Activated CD4-positive, alpha-beta T cell treated with anti-CD3 and anti-CD28 coated beads, Interleukin-2, amount 50 U/mL, for 16 hours (primary cell): ENCODE results near the gene SPSB2.
"Not testable (repeated sequence)": the region's sequence is repeated elsewhere in the genome, so short reads cannot be mapped to it uniquely, and the experiment has no call there.

Source experiments
- DNase-seq: peaks from one replicate; pipeline ENCODE4 v3.0.0-alpha.2; 2020

SPSB2 gene

DNA sequence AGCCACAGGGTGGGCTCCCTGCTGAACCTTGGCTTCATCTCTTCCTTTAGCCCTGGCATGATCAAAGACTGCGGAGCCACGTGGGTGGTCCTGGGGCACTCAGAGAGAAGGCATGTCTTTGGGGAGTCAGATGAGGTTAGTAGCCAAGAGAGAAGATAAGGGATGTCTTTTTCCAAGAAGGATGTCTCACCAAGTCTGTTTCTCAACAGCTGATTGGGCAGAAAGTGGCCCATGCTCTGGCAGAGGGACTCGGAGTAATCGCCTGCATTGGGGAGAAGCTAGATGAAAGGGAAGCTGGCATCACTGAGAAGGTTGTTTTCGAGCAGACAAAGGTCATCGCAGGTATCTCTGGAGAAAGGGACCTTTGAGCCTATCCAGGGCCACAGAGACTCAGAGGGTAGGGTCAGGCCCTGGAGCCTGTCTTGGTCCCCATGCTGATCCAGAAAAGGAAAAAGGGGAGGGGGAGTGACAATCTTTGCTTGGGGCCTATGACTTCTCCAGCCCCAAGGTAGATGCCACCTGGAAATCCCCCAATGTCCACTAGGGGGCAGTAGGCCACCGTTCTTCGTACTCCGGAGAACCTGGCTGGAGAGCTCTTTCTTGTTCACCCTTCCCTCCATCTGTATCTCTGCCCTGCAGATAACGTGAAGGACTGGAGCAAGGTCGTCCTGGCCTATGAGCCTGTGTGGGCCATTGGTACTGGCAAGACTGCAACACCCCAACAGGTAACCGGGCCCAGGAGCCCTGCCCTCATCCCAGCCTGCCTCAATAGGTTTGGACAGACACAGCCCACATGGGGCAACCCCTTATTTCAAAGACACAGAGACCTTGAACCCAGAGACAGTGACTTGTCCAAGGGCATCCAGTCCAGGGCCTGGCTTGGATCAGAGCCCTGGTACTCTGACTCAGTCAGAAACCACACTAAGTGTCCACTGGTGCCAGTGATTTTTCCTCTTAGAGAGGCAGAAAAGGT lies 3.8 kb downstream of the SPSB2 start:
- DNase-seq = peak; percentile 87

DNA sequence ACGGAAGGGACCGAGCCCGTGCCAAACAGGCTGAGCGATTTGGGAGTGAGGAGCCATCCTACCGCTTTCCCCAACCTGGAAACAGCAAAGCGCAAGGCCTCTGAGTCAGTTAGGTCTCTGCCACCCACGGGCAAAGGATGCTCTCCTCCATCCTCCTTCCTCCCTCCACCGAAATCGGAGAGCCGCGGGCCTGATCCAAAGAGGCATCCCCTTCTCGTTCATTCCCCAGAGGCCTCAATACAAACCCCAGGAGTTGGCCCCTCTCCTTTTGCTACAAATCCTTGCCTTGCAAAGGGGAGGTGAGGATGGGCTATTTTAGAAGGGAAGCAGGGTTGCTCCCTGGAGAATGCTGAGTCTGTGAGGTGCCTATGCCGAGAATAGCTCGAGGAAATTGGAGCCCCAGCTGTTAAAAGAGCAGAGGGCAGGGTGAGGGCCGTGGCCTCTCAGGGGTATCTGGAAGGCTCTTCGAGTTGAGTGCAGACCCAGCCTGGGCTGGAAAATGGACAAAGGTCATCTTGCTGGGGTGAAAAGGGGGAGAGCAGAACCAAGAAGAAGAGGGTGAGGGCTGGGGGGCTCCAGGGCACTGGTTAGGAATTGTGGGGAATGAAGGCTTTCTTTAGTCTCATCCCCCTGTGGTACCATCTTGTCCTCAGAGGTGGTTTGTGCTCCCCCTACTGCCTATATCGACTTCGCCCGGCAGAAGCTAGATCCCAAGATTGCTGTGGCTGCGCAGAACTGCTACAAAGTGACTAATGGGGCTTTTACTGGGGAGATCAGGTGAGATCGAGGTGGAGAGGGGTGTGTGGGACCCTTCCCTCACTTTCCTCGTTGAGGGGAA lies 4.7 kb downstream of the SPSB2 start:
- DNase-seq = no peak

DNA sequence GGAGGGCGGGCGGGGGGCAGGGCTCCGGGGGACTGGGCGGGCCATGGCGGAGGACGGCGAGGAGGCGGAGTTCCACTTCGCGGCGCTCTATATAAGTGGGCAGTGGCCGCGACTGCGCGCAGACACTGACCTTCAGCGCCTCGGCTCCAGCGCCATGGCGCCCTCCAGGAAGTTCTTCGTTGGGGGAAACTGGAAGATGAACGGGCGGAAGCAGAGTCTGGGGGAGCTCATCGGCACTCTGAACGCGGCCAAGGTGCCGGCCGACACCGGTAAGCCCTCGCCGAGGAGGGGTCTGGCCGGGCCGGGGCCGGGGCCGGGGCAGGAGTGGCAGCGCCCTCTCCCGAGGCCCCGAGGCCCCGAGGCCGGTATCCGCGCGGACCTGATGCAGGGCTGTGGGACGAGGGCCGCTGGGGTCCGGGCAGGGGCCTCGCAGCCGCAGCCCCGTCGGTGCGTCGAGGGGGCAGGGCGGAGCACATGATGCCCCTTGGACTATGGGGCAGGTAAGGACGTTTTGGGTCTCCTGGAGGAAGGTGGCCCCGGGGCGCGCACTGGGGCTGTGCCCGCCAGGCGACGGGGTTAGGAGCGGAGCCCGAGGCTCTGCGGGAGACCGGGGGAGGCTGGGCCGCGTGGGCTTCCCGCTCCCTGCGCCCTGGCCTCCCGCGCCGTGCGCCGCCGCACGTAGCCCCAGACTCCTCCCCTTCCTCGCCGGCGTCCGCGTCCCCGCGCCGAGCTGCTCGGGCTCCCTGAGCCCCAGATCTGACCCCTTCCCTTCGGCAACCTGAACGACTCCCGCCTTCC lies 5.5 kb downstream of the SPSB2 start, which contains the start of gene TPI1:
Gene TPI1 (plus strand): TSS at position 119 of the 798 bp plus-strand sequence. CDS start 36 bp downstream, at position 155.
- peak; percentile 88 for DNase-seq

DNA sequence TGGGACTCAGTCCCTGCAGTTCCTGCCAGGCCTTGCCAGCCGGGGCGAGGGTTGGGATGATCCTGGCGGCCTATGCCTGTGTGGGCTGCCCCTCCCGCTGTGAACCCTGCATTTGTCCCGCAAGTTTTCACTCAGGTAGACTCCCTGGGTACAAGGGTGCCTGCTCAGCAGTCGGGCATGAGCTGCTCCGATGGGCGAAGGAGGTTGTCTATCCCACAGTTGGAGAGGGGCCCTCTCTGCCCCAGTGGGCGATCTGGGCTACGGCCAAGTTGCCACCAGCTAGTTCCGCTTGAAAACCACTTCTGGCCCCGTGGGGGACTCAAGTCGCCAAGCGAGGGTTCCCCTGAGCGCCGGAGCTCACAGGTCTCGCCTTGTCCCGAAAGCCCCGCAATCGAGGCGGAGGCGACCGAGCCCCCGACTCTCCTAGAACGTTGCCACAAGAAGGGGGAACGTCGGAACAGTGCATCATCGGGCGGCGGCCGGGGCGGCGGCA lies 6.1 kb downstream of the SPSB2 start:
- DNase-seq = no peak

DNA sequence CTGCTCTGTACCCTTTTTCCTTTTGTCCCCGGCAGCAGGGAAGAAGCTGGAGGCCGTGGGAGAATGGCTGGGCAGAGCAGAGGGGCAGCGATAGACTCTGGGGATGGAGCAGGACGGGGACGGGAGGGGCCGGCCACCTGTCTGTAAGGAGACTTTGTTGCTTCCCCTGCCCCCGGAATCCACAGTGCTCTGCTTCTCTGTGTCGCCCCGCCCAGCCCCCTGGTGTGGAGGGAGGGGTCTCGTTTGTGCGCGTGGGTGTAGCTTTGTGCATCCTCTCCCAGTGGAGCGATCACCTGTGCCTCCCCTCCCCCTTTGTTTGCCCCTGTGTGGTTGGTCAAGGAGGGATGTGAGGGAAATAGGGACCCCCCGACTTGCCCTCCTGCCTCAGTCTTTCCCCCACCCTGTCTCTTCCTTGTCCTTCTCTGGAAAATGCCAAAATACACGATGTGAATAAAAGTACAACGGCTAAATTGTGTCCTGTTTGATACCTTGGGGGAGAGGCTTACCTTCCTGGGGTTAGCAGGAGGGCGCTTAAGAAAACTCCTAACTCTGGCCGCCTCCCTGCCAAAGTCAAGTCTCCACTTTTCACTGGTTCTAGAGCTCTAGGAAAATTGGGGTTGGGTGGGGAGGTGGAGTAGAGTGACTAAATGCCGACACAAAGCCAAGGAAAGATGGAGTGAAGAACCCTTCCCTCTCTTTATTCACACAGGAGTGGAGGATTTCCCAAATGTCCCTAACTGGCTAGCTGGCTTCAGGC lies 6.8 kb downstream of the SPSB2 start:
- no peak for DNase-seq

DNA sequence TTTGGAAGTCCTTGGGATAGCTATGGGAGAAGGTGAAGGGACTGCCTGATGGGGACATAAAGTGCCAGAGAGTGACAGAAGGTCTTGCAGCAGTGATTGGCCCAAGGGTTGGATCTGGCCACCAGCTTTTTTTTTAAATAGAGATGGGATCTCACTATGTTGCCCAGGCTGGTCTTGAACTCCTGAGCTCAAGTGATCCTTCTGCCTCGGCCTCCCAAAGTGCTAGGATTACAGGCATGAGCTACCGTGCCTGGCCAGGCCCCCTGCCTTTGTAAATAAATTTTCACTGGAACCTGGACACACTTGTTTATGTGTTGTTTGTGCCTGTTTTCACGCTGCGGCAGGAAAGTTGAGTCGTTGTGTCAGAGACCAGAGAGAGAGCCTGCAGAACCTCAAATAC lies 7.8 kb downstream of the SPSB2 start:
- DNase-seq = not testable (repeated sequence)

DNA sequence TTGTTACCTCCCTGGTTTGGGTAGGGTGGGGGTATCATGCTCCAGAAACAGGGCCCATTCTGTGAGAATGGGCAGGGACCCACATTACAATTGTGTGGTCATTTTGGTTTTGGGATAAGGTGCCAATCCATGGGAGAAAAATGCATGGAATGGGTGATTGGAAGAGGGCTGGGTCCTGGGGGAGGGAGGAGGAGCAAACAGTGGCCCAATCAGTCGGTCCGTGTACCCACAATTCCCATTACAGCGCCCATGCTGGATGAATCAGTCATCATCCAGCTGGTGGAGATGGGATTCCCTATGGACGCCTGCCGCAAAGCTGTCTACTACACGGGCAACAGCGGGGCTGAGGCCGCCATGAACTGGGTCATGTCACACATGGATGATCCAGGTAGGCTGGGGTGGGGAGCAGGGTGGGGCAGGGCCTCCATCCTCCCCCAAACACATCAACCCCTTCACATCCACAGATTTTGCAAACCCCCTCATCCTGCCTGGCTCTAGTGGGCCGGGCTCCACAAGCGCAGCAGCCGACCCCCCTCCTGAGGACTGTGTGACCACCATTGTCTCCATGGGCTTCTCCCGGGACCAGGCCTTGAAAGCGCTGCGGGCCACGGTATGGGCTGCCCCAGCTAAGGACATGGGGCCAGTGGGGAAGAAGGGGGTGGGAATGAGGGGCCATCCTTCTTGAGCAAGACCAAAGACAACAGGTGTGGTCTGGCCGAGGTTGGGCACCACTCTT lies 9.3 kb downstream of the SPSB2 start:
- no peak for DNase-seq

DNA sequence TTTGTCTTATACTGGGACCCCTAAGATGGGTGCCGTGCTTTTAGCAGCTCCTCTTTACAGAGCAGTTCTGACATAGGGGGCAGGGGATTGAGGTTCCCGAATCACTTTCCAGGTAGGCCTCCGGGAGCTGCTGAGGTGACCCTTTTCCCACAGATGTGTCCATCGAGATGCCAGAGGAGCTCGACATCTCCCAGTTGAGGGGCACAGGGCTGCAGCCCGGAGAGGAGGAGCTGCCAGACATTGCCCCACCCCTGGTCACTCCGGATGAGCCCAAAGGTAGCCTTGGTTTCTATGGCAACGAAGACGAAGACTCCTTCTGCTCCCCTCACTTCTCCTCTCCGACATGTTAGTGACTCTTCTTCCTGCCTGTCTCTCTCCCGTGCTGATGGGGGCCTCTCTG lies 10.1 kb downstream of the SPSB2 start:
- DNase-seq = no peak

DNA sequence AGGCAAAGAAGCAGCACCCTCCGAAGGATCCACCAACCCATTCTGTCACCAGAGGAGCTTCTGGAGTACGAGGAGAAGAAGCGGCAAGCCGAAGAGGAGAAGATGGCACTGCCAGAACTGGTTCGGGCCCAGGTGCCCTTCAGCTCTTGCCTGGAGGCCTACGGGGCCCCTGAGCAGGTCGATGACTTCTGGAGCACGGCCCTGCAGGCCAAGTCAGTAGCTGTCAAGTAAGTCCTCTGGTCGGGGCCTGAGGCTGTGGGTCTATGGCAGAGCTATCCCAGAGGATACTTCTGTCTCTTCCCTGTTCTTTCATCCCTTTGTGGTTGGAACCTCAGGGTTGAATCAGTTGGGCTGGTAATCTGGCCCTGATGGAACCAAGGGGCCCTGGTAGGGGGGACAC lies 11.7 kb downstream of the SPSB2 start:
- no peak for DNase-seq

DNA sequence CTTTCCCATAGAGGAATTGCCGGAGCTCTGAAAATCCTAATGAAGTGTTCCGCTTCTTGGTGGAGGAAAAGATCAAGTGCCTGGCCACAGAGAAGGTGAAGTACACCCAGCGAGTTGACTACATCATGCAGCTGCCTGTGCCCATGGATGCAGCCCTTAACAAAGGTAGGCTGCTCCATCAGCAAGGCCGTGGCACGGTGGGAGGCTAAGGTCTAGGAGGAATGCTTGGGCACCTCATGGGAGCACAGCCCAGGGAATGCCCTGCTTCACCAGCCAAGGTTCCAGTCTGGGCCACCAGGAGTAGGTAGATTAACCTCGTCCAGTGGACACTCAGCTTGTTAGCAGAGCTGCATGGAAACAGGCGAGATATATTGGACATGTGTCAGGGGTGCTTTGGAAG lies 12.2 kb downstream of the SPSB2 start:
- DNase-seq = no peak

DNA sequence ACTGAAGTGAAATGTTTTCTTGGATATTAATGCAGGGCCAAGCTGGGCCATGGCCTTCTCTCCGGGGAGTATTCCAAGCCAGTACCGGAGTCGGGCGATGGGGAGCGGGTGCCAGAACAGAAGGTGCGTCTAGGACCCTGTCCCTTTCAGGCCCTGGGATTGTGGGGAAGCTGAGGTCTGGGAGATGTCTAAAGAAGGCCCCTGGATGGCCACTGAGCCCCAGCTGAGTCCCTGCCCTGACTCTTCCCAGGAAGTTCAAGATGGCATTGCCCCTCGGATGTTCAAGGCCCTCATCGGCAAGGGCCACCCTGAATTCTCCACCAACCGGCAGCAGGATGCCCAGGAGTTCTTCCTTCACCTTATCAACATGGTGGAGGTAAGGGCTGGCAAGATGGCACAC lies 13.0 kb downstream of the SPSB2 start:
- DNase-seq = no peak

DNA sequence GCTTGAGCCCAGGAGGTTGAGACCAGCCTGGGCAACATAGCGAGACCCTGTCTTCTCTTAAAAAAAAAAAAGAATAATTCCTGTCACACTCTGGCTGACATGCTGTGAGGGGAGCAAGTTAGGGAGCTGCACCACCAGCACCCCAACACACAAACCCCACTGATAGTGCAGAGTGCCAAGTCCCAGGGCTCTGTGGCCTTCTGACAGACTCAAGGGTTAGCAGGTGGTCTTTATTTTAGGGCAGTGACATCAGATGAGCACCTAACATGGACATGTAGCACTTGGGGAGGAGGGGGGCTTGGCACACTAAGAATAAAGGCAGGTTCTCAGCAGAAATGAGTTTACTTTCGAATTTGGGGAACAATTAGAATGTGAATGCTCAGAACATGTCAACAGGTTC lies 14.3 kb downstream of the SPSB2 start:
- no peak for DNase-seq

DNA sequence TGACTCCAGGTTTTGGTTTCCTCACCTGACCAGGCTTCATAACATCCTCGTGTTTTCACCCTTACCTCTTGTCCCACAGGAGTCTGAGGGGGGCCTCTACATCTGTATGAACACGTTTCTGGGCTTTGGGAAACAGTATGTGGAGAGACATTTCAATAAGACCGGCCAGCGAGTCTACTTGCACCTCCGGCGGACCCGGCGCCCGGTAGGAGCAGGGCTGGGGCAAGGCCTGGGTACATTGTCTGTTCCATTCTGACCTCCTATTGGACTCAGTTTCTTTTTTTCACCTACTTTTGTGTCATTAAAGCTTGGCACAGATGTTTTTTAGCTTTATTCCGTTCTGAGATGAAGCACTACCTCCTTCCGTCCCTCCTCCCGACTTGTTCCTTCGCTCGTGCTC lies 17.8 kb downstream of the SPSB2 start:
- DNase-seq = no peak

DNA sequence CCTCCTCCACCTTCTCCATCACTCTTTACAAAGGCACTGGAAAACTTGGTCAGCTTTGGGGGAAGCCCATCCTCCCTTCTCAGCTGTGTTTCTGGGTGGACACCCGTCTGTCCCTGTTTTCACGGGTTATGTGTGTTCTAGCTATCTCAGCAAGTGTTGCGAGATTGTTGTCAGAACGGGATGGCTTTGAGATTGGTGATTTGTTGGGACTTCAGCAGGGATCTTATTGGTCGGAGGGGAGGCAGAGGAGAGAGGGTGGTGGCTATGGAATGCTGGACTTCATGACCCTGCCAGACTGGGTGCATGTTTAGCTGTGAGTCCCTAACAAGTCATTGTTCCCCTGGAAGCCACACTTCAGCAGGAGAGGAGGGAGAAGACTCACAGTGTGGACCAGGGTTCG lies 19.1 kb downstream of the SPSB2 start:
- DNase-seq = no peak

DNA sequence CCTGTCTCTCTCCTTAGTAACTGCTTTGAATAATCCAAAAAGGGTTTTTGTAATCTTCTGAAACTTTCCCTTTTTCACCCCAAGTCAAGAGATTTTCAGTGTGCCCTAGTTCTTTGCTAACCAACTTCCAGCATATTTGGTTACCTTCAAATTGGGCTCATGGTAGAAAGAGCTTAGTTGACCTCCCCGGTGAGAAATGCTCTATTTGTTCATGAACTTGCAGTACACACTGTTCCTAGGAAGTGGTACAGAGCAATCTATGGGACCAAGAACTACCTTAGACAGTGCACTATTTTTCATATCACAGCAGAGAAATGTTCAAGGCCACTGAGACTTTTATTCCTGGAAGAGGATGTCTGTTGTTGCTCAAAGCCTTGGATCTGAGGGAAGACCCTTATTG lies 19.5 kb downstream of the SPSB2 start:
- no peak for DNase-seq

DNA sequence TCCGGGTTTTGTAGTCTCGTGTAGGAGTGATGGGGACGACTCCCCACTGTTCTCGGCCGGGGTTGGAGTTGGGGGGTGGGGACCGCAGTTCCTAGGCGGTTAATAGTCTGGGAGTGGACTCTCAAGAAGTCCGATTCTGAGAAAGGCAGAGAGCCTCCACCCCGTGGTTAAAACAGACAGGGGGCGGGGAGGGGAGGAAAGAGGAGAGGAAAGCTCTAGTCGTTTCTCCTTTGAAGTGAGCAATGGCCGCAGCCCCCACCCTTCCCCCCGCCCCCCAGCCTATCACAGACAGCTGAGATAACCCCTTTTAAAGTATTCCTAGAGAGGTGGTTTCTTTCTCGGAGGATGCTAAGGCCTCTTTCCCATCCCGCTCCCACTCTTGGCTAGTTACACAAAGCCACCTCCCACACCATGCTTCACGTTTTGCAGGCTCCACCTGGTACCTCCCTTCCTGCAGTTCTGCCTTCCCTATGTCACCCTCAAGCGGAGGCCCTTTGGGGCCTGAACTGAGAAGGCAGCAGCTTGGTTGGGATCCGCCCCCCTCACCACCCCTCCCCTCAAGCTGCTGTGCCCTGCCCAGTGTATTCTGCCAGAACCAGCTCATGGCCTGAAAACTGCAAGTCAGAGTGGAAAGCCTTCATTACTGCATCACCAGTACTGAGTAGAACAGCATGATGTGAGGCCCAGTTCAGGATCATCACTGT lies 20.3 kb downstream of the SPSB2 start:
- DNase-seq = peak; percentile 83

DNA sequence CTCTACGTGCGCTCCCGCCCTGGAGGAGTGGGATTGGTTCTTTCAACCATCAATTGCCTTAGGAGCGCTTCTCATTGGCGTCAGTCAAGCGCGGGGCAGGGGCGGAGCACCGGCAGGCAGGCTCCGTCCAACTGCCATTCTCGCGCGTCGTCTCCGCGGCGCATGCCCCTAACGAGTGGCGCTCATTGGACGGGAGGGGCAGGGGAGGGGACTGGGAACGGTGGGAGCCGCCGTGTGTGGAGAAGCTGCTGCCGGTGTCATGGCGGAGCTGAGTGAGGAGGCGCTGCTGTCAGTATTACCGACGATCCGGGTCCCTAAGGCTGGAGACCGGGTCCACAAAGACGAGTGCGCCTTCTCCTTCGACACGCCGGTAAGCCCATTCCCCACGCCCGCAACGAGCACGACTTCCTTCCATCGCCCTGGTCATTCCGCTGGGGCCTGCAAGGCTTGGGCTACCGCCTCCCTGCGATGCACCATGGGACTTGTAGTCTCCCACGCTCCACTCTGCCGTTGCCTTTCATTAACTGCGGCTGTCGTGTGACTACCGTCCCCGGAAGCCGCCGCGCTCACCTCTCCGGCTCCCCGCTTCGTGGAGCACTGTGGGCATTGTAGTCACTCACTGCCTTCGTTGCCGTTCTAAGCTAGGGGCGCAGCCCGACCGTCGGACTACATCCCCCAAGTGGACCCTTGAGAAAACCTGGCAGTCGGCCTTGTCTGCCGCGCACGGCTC lies 21.0 kb downstream of the SPSB2 start, which contains the start of gene USP5:
Gene USP5 (plus strand): TSS at position 230 of the 730 bp plus-strand sequence. CDS start 30 bp downstream, at position 260.
- DNase-seq = peak; percentile 100

DNA sequence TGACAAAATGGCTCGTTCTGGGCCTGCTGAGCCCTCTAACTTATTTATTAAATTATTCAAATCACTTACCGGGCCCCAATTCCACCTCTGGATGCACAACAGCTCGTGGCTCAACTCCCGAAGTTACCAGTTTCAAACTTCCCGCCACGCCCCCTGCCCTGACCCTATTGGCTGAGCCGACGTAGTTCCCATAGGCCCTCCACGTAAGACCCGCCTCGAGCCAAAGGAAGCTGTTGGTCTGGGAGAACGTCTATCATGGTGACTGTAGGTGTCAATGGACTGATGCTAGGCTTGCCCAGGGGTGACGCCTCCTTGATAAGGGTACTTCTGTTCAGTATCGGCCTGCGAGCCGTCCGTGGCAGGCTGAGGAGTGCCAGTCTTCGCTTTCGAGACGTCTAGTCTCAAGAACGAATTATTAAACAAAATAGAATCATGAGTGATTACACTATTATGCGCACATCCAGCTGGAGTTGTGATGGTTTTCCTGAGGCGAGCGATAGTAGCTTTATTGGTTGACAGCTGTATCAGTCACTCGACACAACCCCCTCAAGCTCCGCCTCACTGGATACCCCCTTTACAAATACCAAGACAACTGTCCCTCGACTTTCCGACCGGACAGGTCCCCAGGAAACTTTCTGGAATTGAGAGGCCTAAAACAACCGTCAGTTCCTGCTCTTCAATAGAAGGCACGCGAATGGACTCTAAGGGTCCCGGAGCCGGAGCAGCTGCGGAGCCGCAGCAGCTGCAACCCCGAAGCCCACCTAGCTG lies 21.8 kb downstream of the SPSB2 start, which contains the start of gene CDCA3:
Gene CDCA3 (minus strand): TSS at position 134 of the 768 bp plus-strand sequence. CDS start 334 bp downstream, outside the sequence.
- peak; percentile 98 for DNase-seq

DNA sequence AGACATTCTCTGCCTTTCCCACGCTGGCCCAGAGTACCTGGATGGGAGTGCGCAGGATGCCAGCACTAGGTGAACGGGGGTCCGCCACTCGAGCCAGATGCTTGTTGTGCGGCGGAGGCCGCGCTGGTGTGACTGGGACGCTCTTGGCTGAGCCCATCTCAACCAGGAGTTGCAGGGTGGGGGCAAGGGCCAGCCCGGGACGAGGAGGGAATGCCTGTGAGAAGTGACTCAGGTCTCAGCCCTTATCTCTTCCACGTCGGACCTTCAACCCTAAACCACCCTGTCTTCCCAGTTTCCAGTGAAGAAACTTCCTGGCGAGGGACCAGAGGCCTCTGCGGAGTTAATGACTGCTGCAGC lies 22.3 kb downstream of the SPSB2 start:
- DNase-seq = no peak
